Measurements from ENCODE around the gene SPATA17.

The SPATA17 gene

GRCh38 chr1:217847643-217848042, 216.5 kb downstream of the SPATA17 start:
- DNase-seq (ENCODE audit: low spot score): no peak

- no peak for DNase-seq (ENCODE audit: low spot score)
These were observed 225.3 kb downstream of the SPATA17 start for GRCh38 chr1:217856342-217857034.

- DNase-seq (ENCODE audit: low spot score): no peak
These were observed 225.9 kb downstream of the SPATA17 start for GRCh38 chr1:217857061-217857460.

GRCh38 chr1:217861658-217862057, 230.5 kb downstream of the SPATA17 start:
- DNase-seq (ENCODE audit: low spot score): no peak

DNA sequence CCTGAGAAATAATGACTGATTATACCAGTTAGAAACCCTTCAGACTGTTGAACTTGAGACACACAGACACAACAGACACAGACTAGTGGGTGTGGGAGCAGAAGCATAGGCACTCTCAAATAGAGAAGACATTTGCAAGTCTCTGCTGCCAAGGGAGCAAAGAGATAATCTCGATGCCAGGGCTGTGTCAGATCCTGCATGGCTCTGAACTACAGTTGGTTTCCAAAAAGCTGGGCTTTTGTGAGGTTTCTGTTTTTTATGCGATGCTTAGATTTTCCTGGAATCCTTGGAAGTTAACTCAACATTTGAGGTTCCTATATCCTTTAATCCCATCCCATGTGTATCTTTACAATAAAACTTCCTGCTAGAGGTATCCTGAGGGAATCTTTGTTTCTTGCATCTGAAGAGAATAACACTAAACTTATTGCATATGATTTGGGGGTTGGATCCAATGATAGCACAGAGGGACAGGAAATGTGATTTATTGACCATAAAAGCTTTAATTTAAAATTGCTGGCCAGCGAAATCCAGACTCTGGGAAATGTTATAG, 236.4 kb downstream of the SPATA17 start:
- DNase-seq (ENCODE audit: low spot score): no peak

DNA sequence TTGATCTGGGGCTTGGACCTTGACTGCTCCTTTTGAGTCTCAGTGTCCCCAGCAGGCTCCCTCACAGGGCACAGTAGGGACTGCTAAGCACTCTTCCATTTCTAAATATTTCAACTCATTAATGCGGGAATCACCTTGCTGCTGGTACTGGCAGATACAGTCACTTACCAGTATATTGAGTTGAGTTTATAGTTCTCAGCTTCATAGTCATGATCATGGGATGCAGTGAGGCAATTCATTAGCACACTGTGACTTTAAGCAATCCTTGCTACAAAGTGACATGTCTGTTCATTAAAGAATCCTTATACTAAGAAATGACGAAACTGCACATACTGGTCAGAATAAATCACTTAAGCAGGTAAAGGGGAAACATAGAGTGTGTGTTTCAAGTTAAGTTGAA, 240.8 kb downstream of the SPATA17 start:
- no peak for DNase-seq (ENCODE audit: low spot score)

DNA sequence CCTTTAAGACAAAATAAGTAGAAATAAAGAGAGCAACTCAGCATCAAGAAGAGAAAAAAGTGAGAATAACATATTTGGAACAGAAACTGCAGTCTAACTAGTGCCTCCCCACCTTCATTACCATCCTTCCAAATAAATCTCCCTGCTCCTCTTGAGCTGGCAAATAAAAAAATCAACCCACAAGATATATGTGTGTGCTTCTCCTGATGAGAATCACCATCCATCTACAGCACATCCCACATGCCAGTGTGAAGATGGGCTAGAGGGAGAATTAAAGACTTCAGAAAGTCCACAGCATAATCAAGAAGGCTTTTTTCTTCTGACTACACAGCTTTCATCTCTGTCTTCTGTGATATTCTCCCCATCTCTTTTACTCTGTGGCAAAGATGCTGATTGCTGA, 244.1 kb downstream of the SPATA17 start:
- DNase-seq (ENCODE audit: low spot score): no peak

DNA sequence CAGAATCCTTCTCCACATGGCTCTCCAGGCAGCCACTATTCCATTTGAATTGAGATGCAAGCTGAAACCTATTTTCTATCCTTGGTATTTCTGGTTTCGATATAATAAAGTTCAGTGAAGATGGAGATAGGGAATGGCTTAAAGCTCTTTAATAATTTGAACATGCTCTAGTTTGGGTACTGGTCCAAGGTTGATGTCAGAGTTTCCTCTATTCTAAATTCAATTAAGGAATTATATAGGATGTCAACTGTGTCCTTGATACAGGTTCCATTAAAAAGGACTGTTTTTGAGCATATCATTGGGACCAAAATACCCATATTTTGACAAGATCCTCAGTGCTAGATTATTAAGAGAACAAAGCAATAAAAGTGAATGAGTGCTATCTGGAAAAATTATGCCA, 245.3 kb downstream of the SPATA17 start:
- no peak for DNase-seq (ENCODE audit: low spot score)

DNA sequence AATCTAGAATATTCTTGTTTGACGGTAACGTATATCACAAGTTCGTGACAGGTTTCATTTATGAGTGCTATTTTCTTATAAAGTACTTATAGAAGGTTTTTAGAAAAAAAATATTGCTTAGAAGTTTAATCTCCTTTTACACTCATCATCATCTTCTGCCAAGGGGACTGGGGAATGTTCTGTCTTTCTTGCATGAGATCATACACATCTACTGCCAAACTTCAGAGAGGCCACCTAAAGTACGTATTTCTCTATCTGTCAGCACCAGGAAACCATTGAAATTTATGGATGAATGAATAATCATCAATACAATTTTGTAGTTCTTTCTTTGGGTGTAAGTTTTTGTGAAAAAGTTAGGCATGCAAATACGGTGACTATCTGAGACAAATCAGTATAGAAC, 245.8 kb downstream of the SPATA17 start:
- DNase-seq (ENCODE audit: low spot score): no peak

DNA sequence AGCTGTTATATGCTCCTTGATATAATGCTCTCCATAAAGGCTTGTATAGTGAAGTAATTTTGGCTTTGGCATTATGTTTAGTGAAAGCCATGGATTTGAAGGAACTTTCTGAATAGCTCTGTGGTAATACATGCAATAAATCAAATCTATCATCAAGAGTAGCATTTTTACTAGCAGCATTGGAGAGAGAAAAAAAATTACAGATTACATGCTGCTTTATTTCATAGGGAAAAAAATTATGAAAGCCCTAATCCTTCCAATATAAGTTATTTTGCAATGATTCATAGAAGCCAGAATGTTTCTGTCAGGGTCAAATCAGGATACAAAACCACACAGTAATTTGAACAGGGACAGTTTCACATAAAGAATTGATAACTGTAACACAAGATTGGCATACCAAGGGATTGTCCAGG, 250.0 kb downstream of the SPATA17 start:
- DNase-seq (ENCODE audit: low spot score): no peak

DNA sequence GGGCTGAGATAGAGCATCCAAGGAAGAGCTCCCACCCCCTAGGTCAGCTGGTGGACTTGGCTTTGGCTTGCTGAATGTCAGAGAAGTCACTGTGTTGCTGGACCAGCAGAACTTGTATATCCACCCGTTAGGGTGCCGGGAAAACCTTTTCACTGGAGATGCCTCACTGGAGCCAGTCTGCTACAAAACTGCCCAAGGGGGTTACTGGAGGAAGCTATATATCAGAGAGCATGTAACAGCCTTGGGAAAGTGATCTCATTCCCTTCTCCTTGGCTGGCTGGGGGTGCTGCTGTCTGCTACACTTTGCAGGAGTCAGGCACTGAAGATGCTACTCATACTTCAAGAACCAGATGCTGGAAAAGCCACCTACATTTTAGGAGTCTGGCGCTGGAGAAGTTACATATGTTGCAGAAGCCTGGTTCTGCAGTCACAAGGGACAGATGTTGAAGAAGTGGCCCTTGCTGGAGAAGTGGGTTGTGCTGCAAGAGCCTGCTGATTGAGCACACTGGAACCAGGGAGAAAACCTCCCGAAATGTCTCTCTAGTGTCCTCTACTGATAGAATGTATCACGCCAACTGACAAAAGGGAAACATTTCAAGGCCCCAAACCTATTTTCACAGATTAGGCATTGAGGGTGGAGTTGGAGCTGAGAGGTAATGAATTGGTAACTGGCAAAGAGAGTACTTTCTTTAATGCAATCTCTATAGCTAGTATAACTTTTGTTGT, 250.6 kb downstream of the SPATA17 start:
- no peak for DNase-seq (ENCODE audit: low spot score)

DNA sequence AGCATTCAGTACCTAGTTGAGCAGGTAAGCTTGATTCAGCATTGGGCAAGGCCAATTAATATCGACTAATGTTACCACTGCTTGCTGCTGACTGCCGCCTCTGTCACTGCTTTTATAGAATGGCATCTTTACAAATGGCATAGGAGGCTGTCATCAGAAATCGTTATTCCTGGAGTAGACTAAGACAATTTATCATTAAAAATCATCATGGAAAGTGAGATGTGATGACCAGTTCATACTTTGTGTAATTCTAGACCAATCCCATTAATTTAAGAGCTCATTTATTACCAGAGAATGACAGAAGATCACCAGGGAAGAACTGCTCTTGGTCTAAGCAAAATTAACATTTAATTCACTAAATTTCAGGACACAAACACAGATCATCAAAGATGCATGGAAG, 254.0 kb downstream of the SPATA17 start:
- no peak for DNase-seq (ENCODE audit: low spot score)

DNA sequence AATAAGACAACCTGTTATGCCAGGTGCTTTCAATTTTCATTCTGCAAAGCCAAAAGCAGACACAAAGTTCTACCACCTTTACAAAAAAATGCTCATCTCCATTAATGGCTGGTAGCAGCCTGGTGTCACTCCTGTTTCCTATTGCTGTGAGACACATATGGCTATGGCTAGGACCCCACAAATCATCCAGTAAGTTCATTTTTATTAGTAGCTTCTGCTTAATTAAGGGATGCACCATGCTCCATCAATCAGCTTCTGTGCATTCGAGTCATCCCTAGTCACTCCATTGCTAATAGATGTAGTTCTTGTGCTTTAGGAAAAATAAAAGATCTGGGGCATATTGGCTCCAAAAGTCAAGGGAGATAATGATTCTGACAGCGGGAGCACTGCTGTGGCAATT, 257.2 kb downstream of the SPATA17 start:
- DNase-seq (ENCODE audit: low spot score): no peak

- no peak for DNase-seq (ENCODE audit: low spot score)
These were observed 258.3 kb downstream of the SPATA17 start for GRCh38 chr1:217889401-217889800.

GRCh38 chr1:217891966-217892365, 260.8 kb downstream of the SPATA17 start:
- no peak for DNase-seq (ENCODE audit: low spot score)

DNA sequence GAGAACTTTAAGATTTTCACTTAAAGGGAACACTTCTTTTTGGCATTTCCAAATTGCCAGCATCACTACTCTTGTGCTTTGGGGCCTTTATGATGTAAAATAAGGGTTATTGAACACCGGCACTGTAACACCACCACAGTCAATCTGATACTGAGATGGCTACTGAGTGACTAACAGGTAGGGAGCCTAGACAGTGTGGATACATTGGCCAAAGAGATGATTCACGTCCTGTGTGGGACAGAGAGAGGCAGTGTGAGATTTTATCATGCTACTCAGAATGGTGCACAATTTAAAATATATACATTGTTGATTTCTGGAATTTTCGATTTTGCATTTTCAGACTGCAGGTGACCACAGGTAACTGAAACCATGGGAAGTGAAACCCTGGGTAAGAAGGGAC, 261.6 kb downstream of the SPATA17 start:
- DNase-seq (ENCODE audit: low spot score): no peak

DNA sequence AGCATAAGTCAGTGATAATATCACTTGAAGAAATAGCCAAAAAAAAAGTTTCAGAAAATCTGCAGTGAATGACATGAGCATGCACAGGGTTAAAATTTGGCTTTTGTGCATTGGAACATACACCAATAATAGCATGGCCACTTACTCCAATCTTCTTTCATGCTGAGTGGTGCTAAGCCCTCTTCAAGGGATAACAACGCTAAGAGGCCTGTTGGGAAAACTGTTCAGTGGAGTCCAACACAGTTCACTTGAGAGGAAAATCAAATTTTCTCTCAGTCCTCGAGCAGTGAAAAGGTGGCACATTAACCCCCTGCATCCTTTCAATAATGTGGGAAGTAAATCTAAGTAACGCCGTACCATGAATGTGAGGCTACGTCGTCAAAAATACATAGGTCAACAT, 264.7 kb downstream of the SPATA17 start:
- no peak for DNase-seq (ENCODE audit: low spot score)

DNA sequence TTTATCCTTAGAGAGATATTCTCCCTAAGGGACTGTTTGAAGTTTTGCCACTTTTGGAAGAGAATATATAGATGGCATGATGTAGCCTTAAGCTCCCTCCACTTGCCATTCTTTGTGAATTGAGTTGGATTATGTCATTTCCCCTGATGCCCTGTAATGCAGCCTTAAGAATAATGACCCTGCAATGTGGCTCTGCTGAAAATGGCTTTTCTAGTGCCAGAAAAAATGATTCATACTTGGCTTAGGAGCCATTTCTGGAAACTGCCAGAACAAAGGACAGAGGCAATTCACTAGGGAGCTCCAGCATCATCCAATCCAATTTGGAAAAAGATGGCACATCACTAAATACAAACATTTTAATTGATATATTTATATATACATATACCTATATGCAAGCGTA, 265.3 kb downstream of the SPATA17 start:
- no peak for DNase-seq (ENCODE audit: low spot score)

- no peak for DNase-seq (ENCODE audit: low spot score)
These were observed 266.0 kb downstream of the SPATA17 start for GRCh38 chr1:217897100-217897499.

DNA sequence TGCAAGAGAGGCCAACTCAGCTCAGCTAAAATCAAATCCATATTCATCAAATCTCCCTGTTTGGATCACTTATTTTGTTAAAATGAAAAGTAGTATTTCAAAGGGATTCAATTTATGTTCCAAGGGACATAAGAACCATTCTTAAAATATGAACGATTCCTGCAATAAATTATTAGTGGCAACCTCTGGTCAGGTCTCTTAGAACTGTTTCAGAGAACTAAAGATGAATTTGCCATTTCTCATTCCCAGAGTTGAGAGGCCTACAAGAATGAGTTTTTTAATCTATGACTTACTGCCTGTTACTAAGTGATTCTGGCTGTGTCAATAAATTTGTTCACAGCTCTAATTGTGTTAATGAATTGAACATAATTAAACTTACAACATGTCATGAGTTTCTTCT, 268.5 kb downstream of the SPATA17 start:
- DNase-seq (ENCODE audit: low spot score): no peak

DNA sequence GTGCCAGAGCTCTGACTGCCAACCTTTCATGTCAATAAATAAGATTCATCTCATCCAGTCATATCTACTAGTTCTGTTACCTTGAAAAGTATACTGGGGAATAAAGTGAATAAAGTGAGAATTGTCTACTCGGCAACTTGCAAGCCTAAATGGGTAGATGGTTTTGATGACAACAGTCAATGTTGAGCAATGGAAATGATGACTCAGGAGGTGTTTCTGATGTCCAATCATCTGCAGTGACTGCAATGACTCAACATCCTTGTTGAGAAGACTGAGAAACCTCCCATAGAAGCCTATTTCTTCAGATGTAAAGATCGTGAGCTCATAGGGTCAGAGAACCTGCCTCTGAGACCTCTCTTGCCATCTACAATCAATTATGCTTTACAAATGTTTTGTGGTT, 276.4 kb downstream of the SPATA17 start:
- no peak for DNase-seq (ENCODE audit: low spot score)

- no peak for DNase-seq (ENCODE audit: low spot score)
These were observed 279.1 kb downstream of the SPATA17 start for GRCh38 chr1:217910203-217910602.

DNA sequence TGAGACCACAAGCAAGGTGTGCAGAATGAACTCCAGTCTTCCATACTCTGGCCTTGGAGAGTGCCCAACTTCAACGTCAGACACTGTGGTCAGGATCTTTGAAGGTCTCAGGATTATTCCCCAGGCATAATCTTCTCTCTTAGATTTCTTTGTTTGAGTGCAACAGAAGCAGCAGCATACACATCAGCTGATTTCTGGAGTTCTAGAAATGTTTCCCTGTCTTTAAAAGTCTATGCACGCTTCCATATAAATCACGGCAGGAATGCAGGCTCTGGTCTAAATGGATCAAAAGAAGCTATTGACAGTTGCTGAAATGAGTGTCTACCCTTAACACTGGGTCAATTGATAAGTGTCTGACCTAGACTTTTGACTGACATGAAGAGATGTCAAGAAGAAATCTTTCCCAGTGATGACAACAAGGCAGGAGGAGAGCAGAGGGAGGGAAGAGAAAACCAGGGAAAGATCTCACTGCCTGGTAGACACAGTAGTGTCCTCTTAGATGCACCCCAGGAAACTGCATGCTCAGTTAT, 279.7 kb downstream of the SPATA17 start:
- DNase-seq (ENCODE audit: low spot score): no peak

Measured in AG08395 (cell line).